ENCODE data around the gene USP7. TPM values are rescaled to one million over a fixed set of nuclear protein-coding genes. Genes with fewer than 3 reads are reported as not detected.

USP7 gene
- total RNA-seq = 130 TPM

DNA sequence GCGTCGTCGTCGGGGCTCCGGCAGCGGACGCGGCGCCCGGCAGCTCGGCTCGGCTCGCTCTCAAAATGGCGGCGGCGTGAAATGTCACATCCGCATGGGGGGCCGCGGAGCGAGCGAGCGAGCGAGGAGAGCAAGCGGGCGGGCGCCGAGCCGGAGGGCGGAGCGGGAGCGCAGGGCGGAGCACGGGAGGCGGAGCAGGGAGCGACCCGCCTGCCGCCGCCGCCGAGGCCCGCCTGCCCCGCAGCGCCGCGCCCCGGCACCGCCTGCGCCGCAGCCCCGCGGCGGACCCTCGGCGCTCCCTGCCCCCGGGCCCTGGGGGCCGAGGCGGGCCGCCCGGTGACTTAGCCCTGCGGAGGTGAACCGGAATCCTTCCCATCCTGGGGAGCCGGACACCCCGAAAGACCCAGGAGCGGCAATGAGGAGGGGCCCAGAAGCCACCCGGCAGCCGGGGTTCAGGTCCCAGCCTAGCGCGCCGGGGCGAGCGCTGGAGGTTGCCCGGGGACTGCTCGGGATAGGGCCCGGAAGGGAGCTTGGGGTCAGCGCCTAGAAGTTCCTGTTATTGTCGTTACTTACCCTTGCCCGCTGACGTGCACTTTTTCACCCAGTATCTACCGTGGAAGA is at the start of gene USP7:
Gene USP7 (minus strand): TSS at position 86 of the 621 bp plus-strand sequence. CDS start 621 bp downstream, outside the sequence.

DNA sequence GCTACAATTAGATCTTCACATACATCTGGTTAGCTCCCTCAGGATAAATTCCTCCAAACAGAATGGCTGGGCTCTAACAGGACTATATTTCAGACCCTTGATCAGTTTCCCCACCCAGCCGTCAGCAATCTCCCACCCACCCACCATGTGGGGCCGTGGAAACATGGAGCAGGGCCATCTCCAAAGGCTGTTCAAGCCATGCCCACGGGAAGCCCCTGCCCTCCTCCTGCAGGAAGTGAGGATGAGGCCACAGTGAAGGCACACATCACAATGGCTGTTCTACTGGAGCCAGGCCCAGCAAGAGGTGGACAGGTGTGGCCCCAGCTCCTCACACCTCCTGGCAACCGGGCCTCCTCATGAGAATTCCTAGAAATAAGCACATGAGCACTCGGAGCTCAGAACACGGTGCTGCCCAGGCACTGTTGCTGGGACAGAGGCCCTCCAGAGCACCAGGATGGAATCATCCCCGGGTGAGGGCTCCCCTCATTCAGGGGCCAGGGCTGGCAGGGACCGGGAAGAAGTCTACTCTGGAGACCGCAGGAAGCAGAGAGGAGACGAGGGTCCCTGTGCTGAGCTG is 81.6 kb downstream of the USP7 start, which contains the start of gene LITAFD:
Gene LITAFD (plus strand): TSS at position 311 of the 577 bp plus-strand sequence. CDS start 2,005 bp downstream, outside the sequence.

GRCh38 chr16:8868416-8869211 is 95.1 kb downstream of the USP7 start, which contains the start of gene CARHSP1:
Gene CARHSP1, minus strand, starts transcription at chr16:8869006. Its CDS starts 9,678 bp downstream, at chr16:8859328.

Other genes starting within 250 kb of the USP7 start
- gene TMEM186, start 166.3 kb downstream of the USP7 start, total RNA-seq = 7.6 TPM
- 21.3 TPM for gene PMM2, start 166.1 kb downstream of the USP7 start, total RNA-seq
- 118 TPM for gene CARHSP1, start 94.9 kb downstream of the USP7 start, total RNA-seq
- gene LITAFD, start 81.6 kb downstream of the USP7 start, total RNA-seq = not detected
- gene HAPSTR1, start 127.7 kb upstream of the USP7 start, total RNA-seq = 111 TPM

Measured in camera-type eye (tissue), 1 donor.